Keratinocyte (primary cell): ENCODE measurements around the gene TLR8.
A peak's percentile ranks its signal among the peaks of the same experiment; 100 is the strongest.

Experiments used
- CTCF ChIP-seq, 3 experiments: IDR thresholded peaks in 1 of 3; conservative IDR thresholded peaks in 1 of 3; optimal IDR thresholded peaks in 1 of 3; 2 replicates in 2 of 3; 3 replicates in 1 of 3; pipeline versions ENCODE3 to v1.5.1; 2011; ENCODE audit warnings: low read length in 3 of 3, mild to moderate bottlenecking in 3 of 3, moderate library complexity in 2 of 3, control low read depth in 1 of 3, inconsistent platforms in 1 of 3; ENCODE audit not compliant: insufficient read depth in 2 of 3; ENCODE audit errors: extremely low read depth in 1 of 3
- EZH2 ChIP-seq: IDR thresholded peaks from one replicate; pipeline ENCODE4 v1.6.1; 2012; ENCODE audit warnings: inconsistent platforms, mild to moderate bottlenecking, low read length, moderate library complexity

DNA sequence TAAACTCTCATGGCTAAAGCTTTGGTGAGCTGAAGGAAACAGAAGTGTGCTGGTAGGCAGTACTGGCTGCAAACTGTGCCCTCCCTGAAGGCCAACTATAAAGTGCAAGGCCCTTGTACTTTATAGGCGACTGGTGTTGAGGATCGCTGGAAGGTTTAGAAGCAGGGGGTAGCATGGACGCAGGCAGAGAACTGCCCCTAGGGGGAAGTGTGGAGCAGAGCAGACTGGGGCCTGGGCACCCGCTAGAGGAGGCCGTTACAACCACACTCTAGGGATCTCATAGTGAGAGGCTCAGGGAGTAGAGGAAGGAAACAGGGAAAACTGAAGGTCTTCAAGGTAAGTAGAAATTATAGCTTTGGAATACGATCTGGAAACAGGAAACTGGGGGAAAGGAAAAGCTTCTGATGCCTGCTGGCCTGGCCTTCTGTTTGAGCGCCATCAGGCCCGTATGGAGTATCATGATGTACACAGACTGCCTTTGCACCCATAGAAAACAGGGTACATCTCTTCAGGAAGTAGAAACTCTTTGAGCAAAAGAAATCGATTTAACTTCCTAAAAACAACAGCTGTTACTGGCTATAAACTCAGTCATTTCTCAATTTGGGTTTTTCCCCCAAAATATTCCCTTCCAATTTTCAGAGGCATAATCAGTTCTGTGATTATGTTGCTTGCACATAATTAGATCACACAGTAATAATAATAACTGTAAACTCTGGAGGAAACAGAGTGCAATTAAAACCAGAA lies 44.6 kb downstream of the TLR8 start:
- TF ChIP-seq CTCF (optimal IDR thresholded peaks at IDR 0.05 in 1 of 3, IDR thresholded peaks at IDR 0.05 in 1 of 3, conservative IDR thresholded peaks at IDR 0.05 in 1 of 3; ENCODE audit: extremely low read depth in 1 of 3, insufficient read depth in 2 of 3, low read length in 3 of 3): peak; percentile 40 to 83 (median 72)
- no peak for TF ChIP-seq EZH2
